ENCODE results near the gene HBA1. TPM values are rescaled to one million over a fixed set of nuclear protein-coding genes. Genes with fewer than 3 reads are reported as not detected.

The HBA1 gene
- total and polyA plus RNA-seq, 9 of the 15 experiments (the other 6 are each of a cell fraction or from before 2014, with no cell fraction given) = 128 to 2,388 (median 380) TPM

DNA sequence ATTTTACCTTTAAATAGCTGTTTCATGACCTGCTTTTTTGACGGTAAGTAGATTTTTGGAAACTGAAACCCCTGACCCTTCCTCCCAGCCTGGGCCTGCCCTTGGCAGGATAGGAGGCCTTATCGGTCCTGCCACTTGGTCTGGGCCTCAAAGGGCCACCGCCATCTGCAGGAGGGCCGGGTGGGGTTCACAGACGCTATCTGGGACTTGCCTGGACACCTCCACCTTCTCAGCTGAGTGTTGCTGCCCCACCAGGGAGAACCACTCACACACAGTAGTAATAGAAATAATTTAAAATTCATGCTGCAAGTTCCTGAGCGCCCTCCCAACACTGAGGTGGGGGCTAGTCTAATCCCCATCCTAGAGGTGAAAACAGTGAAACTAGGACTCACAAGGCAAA lies 33.4 kb upstream of the HBA1 start (continued):
- TF ChIP-seq, protein P1, sequence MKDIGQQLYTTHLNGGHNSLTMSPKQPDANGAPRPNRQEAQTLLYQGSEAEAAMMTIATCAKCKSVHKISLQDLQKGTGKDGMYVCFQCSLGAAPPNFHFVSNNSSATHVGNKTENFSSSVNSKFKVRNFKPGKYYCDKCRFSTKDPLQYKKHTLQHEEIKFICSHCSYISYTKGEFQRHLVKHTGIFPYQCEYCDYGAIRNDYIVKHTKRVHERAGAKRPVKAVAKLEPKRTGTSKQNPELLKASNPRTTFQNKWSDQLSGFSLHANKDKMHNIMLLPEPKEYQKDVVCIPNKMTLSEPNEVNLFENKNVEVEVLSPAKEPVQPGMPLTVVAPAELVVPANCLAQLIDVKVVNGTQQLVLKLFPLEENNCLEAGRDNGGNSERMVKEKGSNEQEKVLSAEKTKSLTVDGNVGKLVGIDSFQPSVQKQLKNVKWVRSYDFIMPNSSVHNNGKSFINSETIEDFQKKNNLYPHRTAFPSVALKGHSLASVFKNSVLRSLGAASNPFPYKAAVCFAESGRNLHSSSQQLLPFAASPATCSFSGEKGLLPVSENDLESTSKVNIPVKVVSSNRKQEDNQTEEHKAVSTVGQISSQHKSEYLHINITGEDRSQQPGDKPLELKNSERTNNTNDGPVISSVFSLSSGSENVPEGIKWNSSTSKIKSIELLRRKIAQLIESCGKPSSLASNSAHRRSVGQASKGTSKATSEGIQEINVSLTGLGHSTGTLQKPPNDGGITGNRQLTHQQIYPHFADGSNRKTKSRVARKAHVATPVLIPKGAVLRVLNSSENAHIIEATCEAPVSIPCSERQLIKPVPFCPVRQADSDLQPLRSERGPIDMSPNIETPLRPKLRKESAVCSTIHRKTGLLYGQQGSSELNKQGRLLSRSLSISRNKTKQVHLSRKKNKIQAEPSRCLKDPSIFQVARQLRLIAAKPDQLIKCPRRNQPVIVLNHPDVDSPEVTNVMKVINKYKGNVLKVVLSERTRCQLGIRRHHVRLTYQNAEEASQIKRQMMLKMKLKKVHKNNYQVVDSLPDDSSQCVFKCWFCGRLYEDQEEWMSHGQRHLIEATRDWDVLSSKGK (CRISPR knock-in tag; IDR thresholded peaks at IDR 0.05) = no peak
- TF ChIP-seq ZNF586 (CRISPR knock-in tag; conservative IDR thresholded peaks at IDR 0.05) = no peak
- TF ChIP-seq CXXC5 (CRISPR knock-in tag; IDR thresholded peaks at IDR 0.05) = peak; percentile 76
- TF ChIP-seq, protein P2, sequence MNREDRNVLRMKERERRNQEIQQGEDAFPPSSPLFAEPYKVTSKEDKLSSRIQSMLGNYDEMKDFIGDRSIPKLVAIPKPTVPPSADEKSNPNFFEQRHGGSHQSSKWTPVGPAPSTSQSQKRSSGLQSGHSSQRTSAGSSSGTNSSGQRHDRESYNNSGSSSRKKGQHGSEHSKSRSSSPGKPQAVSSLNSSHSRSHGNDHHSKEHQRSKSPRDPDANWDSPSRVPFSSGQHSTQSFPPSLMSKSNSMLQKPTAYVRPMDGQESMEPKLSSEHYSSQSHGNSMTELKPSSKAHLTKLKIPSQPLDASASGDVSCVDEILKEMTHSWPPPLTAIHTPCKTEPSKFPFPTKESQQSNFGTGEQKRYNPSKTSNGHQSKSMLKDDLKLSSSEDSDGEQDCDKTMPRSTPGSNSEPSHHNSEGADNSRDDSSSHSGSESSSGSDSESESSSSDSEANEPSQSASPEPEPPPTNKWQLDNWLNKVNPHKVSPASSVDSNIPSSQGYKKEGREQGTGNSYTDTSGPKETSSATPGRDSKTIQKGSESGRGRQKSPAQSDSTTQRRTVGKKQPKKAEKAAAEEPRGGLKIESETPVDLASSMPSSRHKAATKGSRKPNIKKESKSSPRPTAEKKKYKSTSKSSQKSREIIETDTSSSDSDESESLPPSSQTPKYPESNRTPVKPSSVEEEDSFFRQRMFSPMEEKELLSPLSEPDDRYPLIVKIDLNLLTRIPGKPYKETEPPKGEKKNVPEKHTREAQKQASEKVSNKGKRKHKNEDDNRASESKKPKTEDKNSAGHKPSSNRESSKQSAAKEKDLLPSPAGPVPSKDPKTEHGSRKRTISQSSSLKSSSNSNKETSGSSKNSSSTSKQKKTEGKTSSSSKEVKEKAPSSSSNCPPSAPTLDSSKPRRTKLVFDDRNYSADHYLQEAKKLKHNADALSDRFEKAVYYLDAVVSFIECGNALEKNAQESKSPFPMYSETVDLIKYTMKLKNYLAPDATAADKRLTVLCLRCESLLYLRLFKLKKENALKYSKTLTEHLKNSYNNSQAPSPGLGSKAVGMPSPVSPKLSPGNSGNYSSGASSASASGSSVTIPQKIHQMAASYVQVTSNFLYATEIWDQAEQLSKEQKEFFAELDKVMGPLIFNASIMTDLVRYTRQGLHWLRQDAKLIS (CRISPR knock-in tag; IDR thresholded peaks at IDR 0.05) = peak; percentile 63; the same call in 1 of the 2 replicates
- no peak for TF ChIP-seq U2AF2 (optimal IDR thresholded peaks at IDR 0.05; ENCODE audit: low read depth, low read length)
- TF ChIP-seq NR4A1 (CRISPR knock-in tag; IDR thresholded peaks at IDR 0.05) = no peak
- TF ChIP-seq NR4A1 (tag; IDR thresholded peaks at IDR 0.05) = no peak
- TF ChIP-seq HNRNPK (IDR thresholded peaks at IDR 0.05; ENCODE audit: low read depth, low read length, poor library complexity, severe bottlenecking) = no peak
- TF ChIP-seq EHMT2 (IDR thresholded peaks at IDR 0.05) = no peak
- TF ChIP-seq ZFP30 (CRISPR knock-in tag; IDR thresholded peaks at IDR 0.05; ENCODE audit: borderline replicate concordance) = no peak
- TF ChIP-seq TAL1 (IDR thresholded peaks at IDR 0.05) = peak; percentile 95
- no peak for TF ChIP-seq BRF1 (IDR thresholded peaks at IDR 0.05; ENCODE audit: borderline replicate concordance, extremely low read depth, insufficient read length)
- TF ChIP-seq SAP30 (IDR thresholded peaks at IDR 0.05; ENCODE audit: borderline replicate concordance, insufficient read depth, low read depth, low read length, poor library complexity, severe bottlenecking) = no peak
- no peak for TF ChIP-seq SMARCB1 (IDR thresholded peaks at IDR 0.05; ENCODE audit: insufficient read length, low read depth)
- TF ChIP-seq, protein P3, sequence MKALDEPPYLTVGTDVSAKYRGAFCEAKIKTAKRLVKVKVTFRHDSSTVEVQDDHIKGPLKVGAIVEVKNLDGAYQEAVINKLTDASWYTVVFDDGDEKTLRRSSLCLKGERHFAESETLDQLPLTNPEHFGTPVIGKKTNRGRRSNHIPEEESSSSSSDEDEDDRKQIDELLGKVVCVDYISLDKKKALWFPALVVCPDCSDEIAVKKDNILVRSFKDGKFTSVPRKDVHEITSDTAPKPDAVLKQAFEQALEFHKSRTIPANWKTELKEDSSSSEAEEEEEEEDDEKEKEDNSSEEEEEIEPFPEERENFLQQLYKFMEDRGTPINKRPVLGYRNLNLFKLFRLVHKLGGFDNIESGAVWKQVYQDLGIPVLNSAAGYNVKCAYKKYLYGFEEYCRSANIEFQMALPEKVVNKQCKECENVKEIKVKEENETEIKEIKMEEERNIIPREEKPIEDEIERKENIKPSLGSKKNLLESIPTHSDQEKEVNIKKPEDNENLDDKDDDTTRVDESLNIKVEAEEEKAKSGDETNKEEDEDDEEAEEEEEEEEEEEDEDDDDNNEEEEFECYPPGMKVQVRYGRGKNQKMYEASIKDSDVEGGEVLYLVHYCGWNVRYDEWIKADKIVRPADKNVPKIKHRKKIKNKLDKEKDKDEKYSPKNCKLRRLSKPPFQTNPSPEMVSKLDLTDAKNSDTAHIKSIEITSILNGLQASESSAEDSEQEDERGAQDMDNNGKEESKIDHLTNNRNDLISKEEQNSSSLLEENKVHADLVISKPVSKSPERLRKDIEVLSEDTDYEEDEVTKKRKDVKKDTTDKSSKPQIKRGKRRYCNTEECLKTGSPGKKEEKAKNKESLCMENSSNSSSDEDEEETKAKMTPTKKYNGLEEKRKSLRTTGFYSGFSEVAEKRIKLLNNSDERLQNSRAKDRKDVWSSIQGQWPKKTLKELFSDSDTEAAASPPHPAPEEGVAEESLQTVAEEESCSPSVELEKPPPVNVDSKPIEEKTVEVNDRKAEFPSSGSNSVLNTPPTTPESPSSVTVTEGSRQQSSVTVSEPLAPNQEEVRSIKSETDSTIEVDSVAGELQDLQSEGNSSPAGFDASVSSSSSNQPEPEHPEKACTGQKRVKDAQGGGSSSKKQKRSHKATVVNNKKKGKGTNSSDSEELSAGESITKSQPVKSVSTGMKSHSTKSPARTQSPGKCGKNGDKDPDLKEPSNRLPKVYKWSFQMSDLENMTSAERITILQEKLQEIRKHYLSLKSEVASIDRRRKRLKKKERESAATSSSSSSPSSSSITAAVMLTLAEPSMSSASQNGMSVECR (CRISPR knock-in tag; IDR thresholded peaks at IDR 0.05) = no peak
- no peak for TF ChIP-seq WHSC1 (IDR thresholded peaks at IDR 0.05; ENCODE audit: low read length)
- no peak for TF ChIP-seq RFX5 (IDR thresholded peaks at IDR 0.05; ENCODE audit: low read depth, low read length)
